CMK (cell line): ENCODE data around the gene ERF.

ENCODE experiments used
- DNase-seq: peaks from one replicate; pipeline ENCODE4 v3.0.0-alpha.2; 2010; ENCODE audit warnings: low read depth

ERF gene

DNA sequence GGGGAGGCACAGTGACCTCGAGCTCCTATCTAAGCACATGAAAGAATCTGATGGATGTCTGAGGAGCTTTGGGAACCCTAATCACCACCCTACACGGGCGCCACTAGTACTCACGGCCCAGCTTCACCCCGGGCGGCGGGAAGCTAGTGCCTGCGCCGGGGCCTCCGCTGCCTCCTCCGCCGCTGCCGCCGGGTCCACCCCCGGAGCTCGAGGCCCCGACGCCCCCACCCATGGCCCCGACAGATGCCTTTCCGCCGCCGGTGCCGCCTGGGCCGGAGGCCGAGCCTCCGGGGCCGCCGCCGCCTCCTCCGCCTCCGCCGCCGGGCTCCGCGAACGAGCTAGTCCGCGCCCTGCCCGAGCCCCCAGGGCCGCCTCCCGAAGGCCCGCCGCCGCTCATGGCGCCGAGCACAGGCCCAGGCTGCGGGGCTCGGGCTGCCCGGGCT, 12.8 kb downstream of the ERF start:
- no peak for DNase-seq

DNA sequence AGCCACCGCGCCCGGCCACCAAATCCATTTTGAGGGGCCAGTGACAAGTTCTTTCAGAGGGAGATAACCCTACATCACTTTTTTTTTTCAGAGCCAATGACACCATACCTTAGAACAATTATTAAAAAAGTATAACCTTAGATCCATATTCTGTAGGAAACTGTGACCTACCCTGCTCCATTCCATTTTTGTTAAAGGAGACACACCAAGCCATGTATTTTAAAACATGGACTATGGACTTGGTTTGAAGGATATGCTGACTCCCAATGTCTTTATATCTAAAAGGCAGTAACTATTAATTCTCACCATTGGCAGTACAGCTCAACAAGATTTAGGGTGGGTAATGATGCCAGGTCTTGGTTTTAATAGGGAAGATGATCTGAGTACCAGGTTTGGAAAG, 13.6 kb downstream of the ERF start:
- no peak for DNase-seq

DNA sequence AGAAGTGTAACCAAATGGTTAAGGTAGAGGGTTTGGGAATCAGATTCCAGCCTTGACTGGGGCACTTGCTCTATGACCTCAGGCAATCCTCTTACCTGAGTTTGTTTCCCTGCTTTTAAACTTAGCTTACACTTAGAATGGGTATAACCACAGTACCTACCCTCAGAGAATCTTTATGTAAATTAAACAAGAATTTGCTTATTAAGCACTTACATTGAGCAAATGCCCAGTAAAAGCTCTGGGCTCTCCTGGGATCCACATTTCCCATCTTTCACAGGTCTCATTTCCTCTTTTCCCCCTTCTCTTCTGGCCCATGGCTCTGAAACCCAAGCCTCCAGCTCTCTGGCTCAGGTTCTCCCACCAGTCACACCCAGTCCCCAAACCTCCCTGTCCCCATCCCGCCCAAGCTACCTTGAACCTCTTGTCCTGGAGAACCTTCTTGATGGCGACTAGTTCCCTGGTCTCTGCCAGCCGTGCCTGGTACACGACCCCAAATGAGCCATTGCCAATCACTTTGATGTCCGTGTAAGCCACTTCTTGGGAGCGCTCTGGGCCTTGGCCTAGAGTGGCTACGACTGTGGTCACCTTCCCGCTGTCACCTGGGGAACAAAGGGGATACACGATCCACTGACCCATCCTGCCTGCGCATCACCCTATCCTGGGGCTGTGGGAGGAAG, 15.2 kb downstream of the ERF start:
- no peak for DNase-seq

DNA sequence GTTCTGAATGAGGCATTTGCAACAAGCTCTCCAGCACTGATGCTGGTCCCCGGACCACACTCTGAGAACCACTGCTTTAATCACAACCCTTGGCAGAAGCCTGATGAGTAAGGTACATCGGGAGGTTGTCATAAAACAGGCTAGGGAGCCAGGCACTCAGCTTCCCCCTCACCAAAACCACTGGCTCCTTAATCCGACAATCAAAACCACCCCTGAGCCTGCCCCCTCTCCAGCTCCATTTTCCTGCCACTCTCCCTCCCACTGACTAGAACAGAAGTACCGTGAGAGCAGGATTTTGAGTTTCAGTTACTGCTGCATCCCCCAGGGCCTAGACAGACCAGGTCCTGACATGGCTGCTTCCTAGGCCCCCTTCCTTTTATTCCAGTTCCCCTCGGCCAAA, 19.7 kb downstream of the ERF start:
- DNase-seq, result no peak

GRCh38 chr19:42234364-42234763, 20.6 kb downstream of the ERF start:
- no peak for DNase-seq

- no peak for DNase-seq
These were observed 21.1 kb downstream of the ERF start for GRCh38 chr19:42233678-42234292.

GRCh38 chr19:42233106-42233505, 21.8 kb downstream of the ERF start:
- DNase-seq, result no peak

GRCh38 chr19:42232435-42232834, 22.5 kb downstream of the ERF start:
- no peak for DNase-seq

DNA sequence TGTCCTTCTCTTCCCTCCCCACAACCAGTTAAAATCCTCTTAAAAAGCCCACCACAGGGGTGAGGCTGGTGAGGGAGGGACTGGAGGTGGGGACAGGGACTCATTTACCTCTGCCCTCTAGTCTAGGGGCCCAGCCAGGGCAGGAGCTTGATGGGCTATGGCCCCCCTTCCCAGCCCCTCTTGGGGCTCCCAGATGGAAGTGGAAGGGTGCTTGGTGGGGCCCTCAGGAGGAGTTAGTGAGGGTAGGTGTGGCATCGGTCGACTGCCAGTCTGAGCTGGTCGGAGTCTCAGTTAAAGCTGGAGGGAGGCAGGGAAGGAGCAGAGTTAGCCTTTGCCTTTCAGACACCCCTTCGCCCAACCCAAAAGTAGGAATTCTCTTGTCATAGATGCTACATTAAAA, 24.4 kb downstream of the ERF start:
- no peak for DNase-seq

GRCh38 chr19:42229855-42230351, 25.0 kb downstream of the ERF start:
- no peak for DNase-seq

DNA sequence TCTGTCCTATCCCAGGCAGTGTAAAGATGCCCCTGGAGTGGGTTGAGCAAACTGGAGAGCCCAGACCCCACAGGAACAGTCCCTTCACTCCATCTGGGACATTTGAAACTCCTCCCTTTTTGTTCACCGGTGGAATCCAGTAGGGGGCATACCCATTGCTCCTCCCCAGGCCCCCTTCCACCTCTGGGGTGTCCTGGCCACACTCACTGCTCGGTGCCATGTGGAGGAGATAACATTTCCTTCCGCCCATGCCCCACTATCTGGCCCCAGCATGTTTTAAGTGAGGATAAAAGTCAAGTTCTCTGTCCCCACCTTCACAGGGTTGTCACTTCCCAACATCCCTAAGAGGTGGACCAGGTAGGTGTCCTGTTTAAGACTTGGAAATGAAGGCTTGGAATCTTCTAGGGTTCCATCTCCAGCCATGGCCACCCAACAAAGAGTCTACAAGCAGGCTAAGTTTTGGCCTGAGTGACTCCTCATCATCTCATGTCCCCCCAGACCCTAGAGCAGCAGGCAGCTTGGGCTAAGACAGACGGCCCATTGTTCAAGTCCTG, 25.6 kb downstream of the ERF start:
- no peak for DNase-seq

- DNase-seq, result no peak
These were observed 26.3 kb downstream of the ERF start for GRCh38 chr19:42228641-42229040.

- no peak for DNase-seq
These were observed 28.0 kb downstream of the ERF start for GRCh38 chr19:42226886-42227285.

GRCh38 chr19:42225718-42226292, 29.1 kb downstream of the ERF start:
- DNase-seq, result no peak

DNA sequence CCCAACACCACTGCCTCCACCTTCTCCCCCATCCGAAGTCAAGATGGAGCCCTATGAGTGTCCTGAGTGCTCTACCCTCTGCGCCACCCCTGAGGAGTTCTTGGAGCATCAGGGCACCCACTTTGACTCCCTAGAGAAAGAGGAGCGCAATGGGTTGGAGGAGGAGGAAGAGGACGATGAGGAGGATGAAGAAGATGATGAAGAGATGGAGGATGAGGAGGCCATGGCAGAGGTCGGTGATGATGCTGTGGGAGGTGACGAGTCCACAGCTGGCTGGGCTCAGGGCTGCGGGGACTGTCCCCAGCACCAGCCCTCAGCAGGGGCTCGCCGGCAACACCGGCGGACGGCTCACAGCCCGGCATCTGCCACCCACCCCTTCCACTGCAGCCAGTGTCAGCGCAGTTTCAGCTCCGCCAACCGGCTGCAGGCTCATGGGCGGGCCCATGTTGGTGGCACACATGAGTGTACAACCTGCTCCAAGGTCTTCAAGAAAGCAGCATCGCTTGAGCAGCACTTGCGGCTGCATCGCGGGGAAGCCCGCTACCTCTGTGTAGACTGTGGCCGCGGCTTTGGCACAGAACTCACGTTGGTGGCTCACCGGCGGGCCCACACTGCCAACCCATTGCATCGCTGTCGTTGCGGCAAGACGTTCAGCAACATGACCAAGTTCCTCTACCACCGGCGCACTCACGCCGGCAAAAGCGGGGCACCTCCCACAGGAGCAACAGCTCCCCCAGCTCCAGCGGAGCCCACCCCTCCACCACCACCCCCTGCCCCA, 29.8 kb downstream of the ERF start:
- no peak for DNase-seq

GRCh38 chr19:42220751-42221097, 34.2 kb downstream of the ERF start:
- no peak for DNase-seq

GRCh38 chr19:42219812-42220750, 34.8 kb downstream of the ERF start, which contains the start of gene ZNF526:
TSS of gene ZNF526 (plus strand) at chr19:42220312. CDS start at chr19:42224404, 4,092 bp downstream.
- DNase-seq, result peak; percentile 99

DNA sequence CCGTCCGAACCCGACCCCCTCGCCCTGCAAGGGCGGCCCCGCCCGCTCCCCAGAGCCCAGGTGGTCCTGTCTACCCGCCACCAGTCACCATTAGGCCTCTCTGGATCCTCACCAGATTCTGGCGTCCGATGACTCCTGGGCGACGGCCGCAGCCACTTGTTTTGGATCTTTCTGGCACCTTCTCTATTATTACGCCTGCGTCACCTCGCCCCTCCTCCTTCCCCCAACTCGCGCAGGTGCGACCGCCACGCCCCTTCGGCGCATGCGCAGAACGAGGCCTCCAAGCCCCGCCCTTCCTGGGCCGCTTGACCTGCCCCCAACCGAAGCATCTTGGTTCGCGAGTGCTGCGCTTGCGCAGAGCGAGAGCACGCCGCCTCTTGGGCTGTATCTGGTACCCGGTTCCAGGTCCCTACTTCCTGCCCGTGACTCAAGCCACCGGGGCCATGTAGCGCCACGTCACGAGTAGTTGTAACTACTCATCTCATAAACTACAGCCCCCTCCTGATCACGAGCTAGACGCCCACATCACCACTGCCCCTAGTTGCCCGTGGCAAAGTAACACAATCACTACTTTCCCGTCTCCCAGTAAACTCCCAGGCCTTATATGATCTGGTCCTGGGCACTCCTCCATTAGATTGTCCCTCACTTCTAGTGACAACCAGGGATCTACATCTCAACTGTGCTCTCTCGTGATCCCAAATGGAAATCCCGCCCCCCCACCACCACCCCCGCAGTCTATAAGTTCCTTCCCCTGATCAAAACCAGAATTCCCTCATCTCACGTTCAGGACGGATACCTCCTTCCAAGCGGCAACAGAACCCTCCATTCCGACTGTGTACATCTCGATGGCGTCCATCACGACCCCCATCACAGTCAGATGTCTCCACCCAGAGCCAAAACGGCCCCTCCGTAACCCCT, 37.1 kb downstream of the ERF start, which contains the start of gene DEDD2:
Gene DEDD2, minus strand, starts transcription at position 158 of the 918 bp plus-strand sequence. CDS start 670 bp downstream, outside the sequence.
- DNase-seq, result peak; percentile 95

- no peak for DNase-seq
These were observed 38.0 kb downstream of the ERF start for GRCh38 chr19:42216653-42217519.
